Fibroblast of skin of abdomen (primary cell): ENCODE results near the gene CARM1. TPM values are rescaled to one million over a fixed set of nuclear protein-coding genes. Genes with fewer than 3 reads are reported as not detected.
"Not testable (repeated sequence)": the region's sequence is repeated elsewhere in the genome, so short reads cannot be mapped to it uniquely, and the experiment has no call there.

ENCODE experiments used
- DNase-seq: peaks from one replicate; pipeline ENCODE4 v3.0.0-alpha.2; 2013
- polyA plus RNA-seq, 2 experiments: library from polyadenylated mRNA; unstranded; fragments of 120-200 nt; gene quantifications; one replicate each; pipeline ENCODE4 v1.2.1, GENCODE V29; 2013; ENCODE audit not compliant: insufficient read length in 2 of 2

CARM1 gene
- 73.7 TPM for polyA plus RNA-seq (2013, experiment 1 of 2; ENCODE audit: insufficient read length)
- 81.5 TPM for polyA plus RNA-seq (2013, experiment 2 of 2; ENCODE audit: insufficient read length)

DNA sequence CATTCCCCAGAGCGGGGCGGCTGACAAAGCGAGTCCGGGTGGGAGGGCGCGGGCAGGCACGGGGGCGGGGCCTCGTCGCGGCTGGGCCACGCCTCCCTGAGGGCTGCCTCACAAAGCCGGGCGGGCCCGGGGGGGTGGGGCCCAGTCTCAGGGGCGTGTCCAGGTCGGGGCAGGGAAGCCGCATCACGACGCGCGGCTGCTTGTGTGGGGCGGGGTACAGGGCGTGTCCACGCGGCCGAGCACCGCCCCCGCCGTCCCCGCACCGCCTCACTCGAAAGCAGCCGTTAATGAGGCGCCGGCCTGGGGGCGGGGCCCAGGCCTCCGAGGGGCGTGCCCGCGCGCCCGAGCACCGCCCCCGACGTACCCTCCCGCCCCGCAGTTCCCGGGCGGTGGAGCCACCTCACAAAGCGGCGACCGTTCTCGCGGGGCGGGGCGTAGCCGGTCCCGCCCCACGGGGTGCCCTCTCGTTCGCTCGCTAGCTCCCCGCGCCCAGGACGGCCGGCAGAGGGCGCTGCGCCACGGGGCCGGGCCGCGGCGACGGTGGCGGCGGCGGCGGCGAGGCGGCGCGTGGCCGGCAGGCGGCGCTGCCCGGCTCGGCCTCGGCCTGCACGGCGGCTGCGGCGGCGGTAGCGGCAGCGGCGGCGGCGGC is at the start of gene CARM1:
TSS of gene CARM1 (plus strand) at position 599 of the 649 bp plus-strand sequence. CDS start 150 bp downstream, outside the sequence.
- peak; percentile 98 for DNase-seq

DNA sequence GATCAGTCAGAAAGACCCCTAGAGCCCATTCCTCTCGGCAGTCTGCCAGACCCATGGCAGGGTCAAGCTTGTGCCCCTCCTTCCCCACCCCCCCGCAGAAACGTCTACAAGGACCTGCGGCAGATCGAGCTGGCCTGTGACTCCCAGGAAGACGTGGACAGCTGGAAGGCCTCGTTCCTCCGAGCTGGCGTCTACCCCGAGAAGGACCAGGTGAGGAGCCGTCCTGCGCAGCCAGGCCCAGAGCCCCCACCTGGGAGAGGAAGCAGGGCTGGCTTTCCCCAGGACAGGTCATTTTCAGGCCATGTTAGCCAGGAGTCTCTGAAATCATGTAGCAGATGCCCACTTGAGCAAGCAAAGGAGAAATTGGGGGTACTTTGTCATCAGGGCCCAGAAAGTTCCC is 47.7 kb upstream of the CARM1 start:
- DNase-seq: no peak

DNA sequence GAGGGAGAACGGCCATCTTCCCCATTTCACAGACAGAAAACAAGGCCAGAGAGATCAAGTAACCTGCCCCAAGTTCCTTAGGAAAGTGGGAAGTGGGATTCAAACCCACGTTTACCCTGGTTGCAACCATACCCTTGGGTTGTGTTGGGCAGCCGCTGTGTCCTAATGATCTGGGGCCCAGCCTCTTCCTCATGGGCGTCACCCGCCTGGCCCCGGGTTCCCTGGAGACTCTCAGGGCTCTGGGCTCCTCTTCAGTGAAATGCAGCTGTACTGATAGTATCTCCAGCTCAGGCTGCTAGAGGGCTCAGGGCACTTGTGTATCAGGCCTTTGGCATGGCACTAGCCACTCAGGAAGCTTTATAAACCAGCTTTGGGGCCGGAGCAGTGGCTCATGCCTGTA is 45.1 kb upstream of the CARM1 start:
- DNase-seq: no peak

DNA sequence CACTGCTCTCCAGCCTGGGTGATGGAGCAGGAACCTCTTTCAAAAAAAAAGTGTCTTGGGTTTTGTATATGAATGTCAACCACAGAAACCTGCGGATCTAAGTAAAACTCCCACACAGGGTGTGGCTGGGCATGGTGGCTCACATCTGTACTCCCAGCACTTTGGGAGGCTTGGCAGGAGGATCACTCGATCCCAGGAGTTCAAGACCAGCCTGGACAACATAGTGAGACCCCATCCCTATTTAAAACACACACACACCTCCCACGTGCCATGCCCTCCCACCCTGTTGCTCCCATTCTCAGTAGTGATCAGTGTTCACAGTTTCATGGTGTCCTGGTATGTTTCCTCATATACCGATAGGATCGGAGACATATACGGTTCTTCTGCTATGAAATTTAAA is 44.5 kb upstream of the CARM1 start:
- no peak for DNase-seq

DNA sequence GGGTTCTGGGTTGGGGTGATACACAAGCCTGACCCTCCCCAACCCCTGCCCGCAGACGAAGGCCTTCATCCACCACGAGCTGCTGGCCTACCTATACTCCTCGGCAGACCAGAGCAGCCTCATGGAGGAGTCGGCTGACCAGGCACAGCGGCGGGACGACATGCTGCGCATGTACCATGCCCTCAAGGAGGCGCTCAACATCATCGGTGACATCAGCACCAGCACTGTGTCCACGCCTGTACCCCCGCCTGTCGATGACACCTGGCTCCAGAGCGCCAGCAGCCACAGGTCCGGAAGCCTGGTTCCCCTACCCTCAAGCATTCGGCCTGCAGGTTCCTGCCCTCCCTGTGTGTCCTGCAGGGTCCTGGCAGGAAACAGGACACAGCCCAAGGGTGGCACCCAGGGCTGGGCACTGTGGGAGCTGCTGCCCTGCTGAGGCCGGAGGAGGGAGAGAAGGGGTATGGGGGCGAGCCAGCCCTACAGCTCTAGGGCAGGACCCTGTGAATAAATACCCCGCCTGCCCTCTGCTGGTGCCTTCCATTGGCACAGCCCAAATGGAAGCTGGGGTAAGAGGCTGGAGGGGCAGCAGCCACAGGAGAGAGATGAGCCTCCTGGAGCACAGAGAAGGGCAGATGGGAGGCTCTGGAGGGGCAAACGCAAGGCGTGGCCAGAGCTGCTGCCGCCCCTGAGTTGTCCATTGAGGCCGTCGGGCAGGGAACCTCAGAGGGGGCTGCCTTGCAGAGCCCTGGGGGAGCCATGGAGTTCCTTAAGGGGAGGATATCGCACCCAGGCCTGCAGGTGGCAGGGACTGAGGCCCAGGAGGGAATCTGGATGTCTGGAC is 42.2 kb upstream of the CARM1 start:
- no peak for DNase-seq

DNA sequence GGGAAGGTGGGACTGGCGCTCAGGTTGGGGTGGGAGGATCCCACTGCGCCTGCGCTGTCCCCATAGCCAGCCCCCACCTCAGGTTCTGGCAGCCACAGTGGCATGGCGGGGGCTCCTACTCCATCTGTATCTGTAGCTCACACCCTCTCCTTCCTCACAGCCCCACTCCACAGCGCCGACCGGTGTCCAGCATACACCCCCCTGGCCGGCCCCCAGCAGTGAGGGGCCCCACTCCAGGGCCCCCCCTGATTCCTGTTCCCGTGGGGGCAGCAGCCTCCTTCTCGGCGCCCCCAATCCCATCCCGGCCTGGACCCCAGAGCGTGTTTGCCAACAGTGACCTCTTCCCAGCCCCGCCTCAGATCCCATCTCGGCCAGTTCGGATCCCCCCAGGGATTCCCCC is 41.4 kb upstream of the CARM1 start:
- no peak for DNase-seq

DNA sequence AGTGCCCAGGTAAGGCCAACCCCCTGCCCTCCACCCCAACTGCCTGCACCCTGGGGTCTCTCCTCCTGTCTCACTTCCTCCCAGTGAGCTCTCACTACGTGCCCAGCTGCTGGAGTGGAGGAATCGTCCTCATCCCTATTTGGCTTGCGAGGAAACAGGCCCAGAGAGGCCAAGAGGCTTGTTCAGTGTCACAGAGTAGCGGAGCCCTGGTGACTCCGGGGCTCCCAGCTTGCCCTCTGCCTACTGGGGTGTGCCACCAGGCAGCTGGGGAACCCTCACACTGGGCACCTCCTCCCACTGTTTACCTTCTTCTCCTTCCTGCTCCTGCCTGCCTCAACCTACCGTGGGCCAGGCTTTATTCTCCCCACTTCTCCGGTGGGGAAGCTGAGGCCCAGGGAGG is 41.0 kb upstream of the CARM1 start:
- DNase-seq: no peak

DNA sequence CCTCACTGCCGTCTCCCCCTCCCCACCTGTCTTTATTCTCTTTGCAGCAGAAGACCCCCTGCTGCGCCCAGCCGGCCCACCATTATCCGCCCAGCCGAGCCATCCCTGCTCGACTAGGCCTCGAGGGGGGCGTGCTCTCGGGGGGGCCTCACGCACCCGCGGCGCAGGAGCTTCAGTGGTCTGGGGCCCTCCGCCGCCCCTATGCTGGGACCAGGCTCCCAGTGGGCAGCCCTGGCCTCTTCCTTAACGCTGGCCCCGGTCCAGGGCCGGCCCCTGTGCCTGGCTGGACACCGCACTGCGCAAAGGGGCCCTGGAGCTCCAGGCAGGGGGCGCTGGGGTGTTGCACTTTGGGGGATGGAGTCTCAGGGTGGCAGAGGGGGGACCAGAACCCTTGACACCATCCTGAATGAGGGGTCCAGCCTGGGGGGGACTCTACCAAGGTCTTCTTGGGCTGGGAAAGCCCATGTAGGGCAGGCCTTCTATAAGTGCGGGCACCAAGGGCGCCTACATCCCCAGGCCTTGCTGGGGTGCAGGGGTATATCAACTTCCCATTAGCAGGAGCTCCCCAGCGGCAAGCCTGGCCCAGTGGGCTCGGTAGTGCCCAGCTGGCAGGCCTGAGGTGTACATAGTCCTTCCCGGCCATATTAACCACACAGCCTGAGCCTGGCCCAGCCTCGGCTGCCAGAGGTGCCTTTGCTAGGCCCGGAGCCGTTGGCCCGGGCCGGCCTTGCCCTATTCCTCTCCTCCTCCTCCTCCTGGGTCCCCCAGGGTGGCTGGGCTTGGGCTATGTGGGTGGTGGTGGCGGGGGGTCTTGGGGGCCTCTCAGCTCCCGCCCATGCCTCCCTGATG is 40.2 kb upstream of the CARM1 start:
- DNase-seq: no peak

DNA sequence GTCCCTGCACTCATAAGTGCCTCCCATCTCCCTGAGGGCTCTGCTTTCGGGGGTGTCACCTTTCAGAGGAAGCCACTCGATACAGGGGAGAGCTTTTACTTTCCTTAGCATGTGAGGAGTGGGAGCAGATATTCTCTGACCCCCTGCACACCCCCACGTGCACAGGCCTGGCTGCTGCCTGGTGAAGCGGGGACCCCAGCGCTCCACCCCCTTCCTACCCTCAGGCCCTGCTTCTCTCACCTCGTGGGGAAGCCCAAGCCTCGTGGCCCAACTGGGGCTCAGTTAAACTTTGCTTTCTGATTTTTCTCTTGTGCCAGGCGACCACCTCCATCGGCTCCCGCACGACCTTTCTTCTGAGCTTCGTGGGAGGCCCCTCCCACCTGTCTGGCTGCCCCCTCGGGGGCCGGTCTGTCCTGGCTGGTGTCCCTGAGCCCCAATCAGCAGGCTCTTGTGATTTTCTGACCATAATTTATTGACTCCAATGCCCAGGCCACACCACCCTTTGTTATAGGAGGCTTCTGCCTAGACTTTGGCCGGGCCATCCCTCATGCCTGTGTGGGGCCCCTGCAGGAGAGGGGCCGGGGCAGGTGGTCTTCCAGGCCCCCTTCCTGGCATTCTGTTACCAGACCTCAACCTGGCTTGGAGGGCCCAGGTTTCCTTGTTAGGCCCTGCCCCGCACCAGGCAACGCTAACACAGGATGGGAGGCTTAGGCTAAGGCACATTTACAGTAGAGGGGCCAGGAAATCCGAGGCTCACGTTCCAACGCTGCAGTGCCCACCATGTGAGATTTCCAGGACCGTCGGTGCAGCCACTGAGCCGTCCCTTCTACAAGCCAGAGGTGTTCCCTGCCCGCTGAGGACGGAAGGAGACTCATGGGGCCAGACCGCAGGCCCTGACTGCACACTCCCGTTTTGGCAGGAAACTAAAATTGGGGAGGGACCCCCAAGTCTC is 39.1 kb upstream of the CARM1 start:
- DNase-seq: no peak

DNA sequence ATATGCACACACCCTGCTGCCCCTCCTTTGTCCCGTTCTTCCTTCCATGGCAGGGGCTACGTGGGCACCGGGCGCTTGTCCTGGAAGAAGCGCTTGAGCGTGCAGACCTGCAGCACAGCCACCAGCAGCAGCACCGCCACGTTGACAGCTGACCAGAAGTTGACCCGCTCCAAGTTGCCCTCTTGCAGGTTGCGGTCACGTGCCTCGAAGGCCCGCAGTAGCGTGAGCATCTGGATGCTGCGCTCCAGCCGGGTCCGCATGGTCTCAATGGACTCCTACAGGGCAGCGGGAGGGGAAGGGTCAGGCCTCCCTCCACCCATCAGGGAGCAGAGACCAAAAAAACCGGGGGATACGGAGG is 38.4 kb upstream of the CARM1 start:
- no peak for DNase-seq

DNA sequence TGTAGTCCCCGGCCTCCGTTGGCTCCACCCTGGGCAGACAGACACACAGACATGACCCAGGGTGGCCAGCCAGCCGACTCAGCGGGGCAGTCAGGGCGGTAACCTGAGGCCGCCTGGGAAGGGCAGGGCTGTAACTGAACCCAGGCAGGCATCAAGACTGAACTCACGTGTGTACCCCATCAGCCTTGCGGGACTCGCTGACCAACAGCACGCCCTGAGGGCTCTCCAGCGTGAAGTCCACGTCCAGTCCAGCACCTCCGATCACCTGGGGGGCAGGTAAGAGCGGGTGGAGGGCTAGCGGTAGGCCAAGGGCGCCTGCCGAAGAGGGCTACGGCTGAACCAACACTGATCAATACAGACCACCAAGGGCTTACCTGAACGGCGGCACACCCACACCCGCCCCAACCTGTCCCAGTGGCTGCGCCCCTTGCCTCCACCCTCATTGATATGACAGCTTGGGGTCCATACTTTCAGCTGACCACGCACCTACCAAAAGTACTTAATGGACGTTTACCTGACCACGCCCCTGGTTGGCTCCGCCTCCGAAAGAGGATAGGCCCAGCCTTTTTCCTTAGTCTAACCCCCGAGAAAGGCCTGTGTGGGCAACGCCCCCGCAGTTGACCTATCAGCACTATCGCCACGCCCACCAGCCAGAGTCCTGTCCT is 36.1 kb upstream of the CARM1 start:
- DNase-seq: no peak

DNA sequence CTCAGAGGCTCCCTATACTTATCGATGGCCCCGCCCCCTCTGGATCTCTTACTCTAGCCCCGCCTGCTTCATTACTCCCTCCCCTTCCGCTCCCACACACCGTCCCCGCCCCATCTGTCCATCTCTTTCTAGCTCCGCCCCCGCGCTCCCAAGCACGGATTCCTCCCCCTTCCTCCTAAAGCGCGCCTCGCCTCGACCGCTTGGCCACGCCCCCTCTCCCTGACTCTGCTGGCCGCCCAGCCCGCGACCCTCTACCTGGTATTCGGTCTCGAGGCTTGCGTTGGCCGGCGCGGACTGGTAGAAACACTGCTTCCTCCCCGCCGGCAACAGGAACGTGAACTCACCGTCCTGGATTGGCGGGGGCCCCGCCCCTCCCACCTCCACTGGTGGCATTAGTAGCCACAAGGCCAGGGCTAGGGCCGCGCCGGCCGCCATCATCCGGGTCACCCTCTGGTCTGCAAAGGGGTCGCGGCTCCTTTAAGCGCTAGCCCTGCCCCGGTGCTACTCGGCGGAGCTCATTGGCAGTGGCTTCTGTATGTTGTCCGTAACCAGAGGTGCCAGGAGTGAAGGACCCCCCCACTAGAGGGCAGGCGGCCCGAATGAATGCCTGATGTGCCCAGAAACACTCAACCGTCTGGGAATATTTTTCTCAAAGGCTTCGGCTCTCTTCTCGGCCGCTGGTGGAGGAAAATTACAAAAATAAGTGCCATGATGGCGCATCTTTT is 35.4 kb upstream of the CARM1 start, which contains the start of gene TMED1:
TSS of gene TMED1 (minus strand) at position 459 of the 725 bp plus-strand sequence. CDS start at position 438, 21 bp downstream.
- peak; percentile 99 for DNase-seq

DNA sequence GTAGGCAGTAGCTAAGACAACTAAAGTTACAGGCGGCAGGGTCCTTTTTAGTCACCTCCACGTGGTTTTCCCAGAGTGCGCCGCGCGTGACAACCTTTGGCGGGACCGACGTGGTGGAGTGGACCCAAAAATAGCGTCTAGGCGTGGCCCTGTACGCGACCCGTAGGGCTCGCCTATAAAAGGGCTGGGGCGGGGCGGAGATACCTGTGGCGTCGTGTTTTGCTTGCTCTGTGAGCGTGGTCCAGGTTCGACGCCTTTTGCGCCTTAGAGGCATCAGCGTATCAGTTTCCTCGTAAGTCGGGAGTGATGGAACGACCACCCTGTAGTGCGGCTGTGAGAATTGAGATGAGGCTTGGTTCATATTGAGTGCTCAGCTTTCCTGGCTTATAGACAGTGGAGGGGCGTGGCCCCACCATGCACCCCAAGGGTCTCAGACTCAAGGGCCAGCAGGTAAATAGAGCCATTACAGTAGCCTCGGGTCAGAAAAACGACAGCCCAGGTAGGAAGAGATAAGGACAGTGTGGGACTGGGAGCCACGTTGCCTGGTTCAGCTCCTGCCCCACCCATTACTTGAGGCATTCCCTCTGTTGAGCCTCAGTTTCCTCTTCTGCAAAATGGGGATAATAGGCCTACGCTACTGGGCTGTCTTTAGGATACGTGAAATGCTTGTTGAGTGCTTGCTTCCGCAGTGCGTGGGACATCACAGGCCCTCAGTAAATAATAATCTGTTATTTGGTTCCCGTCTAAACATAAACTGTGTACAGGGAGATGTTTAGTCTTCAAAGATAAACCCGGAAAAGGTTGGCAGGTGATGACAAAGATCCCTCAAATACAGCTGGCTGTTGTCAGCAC is 34.6 kb upstream of the CARM1 start:
- peak; percentile 88 for DNase-seq

DNA sequence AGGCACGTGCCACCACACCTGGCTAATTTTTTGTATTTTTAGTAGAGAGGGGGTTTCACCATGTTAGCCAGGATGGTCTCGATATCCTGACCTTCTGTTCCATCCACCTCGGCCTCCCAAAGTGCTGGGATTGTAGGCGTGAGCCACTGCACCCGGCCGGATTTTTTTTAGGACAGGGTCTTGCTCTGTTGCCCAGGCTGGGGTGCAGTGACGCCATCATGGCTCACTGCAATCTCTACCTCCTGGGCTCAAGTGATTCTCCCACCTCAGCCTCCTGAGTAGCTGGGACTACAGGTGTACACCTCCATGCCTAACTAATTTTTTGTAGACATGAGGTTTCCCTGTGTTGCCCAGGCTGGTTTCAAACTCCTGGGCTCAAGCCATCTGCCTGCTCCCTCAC is 33.7 kb upstream of the CARM1 start:
- DNase-seq: not testable (repeated sequence)

DNA sequence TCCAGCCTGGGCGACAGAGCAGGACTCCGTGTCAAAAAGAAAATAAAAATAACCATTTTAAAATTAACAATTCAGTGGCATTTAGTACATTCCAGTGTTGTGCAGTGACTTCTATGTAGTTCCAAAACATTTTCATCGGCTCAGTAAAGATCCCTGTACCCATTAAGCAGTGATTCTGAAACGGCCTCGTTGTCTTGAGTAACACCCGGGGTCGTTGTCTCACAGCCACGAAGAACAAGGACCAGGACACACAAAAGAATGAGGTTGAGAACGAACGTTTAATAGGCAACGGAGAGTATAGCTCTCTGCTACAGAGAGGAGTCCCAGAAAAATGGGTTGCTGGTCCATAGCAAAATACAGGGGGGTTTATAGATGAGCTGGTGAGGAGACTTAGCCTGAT is 33.0 kb upstream of the CARM1 start:
- no peak for DNase-seq

DNA sequence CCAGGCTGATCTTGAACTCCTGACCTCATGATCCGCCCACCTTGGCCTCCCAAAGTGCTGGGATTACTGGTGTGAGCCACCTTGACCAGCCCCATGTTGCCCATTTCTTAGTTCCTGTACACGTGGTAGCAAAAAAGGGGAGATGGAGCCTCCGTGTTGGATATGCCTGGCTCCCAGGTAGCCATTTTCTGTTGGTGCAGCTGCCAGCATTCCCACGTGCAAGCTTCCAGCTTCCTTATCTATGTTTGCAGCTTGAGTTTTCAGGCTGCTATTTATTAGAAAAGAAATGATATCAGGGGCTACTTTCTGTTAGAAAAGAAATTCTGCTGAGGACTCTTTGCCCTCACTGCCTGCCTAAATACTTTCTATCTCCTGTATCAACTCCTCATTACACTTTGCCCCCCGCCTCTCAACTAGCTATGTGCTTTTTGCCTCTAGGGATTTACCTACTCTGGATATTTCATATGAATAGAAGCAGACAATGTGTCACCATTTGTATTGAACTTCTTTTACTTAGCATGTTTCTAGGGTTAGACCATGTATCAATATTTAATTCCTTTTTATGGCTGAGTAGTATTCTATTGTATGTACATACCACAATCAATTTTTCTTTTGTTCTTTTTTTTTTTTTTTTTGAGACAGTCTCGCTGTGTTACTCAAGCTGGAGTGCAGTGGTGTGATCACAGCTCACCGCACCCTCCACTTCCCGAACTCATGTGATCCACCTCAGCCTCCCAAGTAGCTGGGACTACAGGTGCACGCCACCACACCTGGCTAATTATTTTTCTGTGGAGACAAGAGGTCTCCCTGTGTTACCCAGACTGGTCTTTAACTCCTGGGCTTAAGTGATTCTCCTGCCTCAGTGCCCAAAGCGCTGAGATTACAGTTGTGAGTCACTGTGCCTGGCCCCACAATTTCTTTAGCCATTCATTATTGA is 32.0 kb upstream of the CARM1 start:
- DNase-seq: no peak

DNA sequence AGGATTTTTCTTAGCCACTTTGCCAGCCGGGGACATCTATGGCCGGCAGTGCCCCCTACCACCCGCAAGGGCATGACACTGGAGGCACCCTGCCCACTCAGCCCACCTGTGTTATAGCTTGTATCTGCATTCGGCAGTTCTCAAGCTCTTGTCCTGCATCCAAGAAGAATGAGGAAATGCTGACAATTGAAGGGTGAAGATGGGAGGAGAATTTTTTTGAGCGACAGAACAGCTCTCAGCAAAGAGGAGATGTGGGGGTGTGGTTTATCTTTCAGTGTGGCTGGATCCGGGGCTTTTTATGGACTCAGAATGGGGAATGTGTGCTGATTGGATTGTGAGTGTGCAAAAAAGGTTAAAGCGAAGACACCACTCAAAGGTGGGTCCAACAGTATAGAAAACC is 28.6 kb upstream of the CARM1 start:
- no peak for DNase-seq

DNA sequence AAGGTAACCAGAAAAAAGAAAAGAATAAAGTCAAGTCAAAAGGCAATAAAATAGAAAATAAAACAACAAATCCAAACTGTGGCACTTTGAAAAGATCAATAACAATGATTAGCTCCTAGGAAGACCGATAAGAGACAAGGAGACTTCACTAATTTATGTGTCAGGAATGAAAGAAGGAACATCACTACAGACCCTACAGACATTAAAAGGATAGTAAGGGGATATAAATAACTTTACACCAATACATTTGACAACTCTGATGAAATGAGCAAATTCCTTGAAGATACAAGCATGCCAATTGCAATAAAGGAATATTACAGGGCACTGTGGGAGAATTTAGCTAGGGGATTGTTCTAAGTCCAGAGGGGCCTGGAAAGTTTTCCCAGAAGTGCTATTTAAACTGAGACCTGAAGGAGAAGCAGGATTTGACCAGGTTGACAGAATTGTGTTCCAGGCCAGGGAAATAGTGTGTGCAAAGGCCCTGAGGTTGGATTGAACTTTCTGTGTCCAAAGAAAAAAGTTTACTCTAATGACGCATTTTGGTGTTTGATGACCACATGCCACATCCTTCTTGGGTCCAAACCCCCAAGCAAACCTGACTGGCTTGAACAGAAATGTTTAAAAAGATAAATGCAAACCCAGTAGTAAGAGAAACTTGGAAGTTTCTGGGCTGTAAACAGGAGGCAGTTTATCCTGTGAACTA is 24.7 kb upstream of the CARM1 start:
- DNase-seq: no peak
